Esophagus squamous epithelium (tissue), 5 donors: ENCODE measurements around the gene MUTYH. TPM values are rescaled to one million over a fixed set of nuclear protein-coding genes. Genes with fewer than 3 reads are reported as not detected.

Experiments
- DNase-seq: peaks from one replicate; lab custom pipeline; 2025; lab: John Stamatoyannopoulos, UW
- H3K27ac ChIP-seq, 4 donors: fragments of 200-600 bp; sonication (generic); one replicate each; pipeline ENCODE4 v1.5.1; 2016 to 2019; ENCODE audit warnings: mild to moderate bottlenecking in 1 of 4
- H3K27me3 ChIP-seq, 4 donors: fragments of 200-600 bp; sonication (generic); 1 replicate in 3 of 4; 2 replicates in 1 of 4; pipeline versions ENCODE4 v1.5.1 to v1.6.0; 2017 to 2021; ENCODE audit warnings: antibody characterized with exemption in 1 of 4
- H3K36me3 ChIP-seq, 3 donors: fragments of 200-600 bp; sonication (generic); one replicate each; pipeline ENCODE4 v1.5.1; 2016 to 2019
- H3K4me1 ChIP-seq, 3 donors: fragments of 200-600 bp; sonication (generic); one replicate each; pipeline ENCODE4 v1.5.1; 2017 to 2019
- H3K4me3 ChIP-seq, 4 donors: fragments of 200-600 bp; sonication (generic); 1 replicate in 3 of 4; 2 replicates in 1 of 4; pipeline ENCODE4 v1.5.1; 2016 to 2019; ENCODE audit warnings: mild to moderate bottlenecking in 2 of 4, moderate library complexity in 1 of 4
- H3K9me3 ChIP-seq, 3 donors: fragments of 200-600 bp; sonication (generic); one replicate each; pipeline ENCODE4 v1.5.1; 2016 to 2019
- CTCF ChIP-seq, 6 experiments: fragments of 450-650 bp in 4 of 6; fragments of 200-600 bp in 2 of 6; sonication (generic) in 2 of 6; IDR thresholded peaks; one replicate each; pipeline ENCODE4 v1.5.1; 2016 to 2019; ENCODE audit warnings: antibody characterized with exemption in 6 of 6, mild to moderate bottlenecking in 4 of 6, moderate library complexity in 4 of 6
- POLR2A ChIP-seq, 4 donors: fragments of 450-650 bp; IDR thresholded peaks; one replicate each; pipeline ENCODE4 v1.6.1; 2017; ENCODE audit warnings: antibody characterized with exemption in 4 of 4, mild to moderate bottlenecking in 4 of 4, moderate library complexity in 3 of 4
- WGBS, 2 donors: methylation state at CpG; one replicate each; pipeline ENCODE4 v1.1.5; 2018; 5-methylcytosine and 5-hydroxymethylcytosine counted together
- intact Hi-C: fragments of 100-400 bp; cut with DNase I; formaldehyde crosslinking; loops from one replicate; pipeline ENCODE4 v1.15.0; 2022
- total RNA-seq, 4 donors: library from RNA; depleted of rRNA; stranded (reverse); fragments of >200 nt; gene quantifications; one replicate each; pipeline ENCODE4 v1.1.0, GENCODE V29; 2016
- donor health status: DM: yes; HTN: yes; CAD: no.

The MUTYH gene
- total RNA-seq, 4 donors from 2014 or later = 8.4 to 23.5 (median 19.1) TPM

DNA sequence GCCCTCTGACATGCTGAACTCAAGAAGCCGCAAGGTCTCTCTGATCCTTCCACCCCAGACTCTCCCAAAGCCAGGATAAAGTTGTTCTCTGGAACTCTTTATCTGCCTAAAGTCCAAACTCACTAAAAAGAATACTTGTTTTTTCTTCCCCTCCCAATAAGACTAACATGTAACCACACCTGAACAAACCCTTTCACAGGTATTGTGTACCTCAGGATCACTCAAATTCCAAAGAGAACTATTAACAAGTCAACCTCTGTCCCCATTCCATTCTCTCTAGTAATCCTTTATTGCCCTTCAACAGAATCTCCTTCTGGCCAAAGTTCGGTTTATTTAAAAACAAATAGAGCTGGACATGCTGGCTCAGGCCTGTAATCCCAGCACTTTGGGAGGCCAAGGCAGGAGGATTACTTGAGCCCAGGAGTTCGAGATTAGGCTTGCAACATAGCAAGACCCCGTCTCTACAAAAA, 4.3 kb downstream of the MUTYH start:
- Histone ChIP-seq H3K27ac (peak overlapping the region in 2 of 4 donors; percentile 11 to 46), H3K27me3 (no peaks in the 10 kb centered on the region), H3K9me3 (no peaks in the 10 kb centered on the region), H3K4me1 (peaks cover 5 to 32% (median 9%) of the 10 kb centered on the region in 3 donors), H3K36me3 (peaks cover 3 to 38% (median 6%) of the 10 kb centered on the region in 3 donors), H3K4me3 (no peak overlapping the region)
- intact Hi-C loops = no loop called here
- TF ChIP-seq CTCF (IDR thresholded peaks at IDR 0.05) (no peak), POLR2A (IDR thresholded peaks at IDR 0.05) (no peak)
- 69 to 100% methylated on average over 2 to 4 of the region's 4 CpGs for WGBS, 2 donors
- no peak for DNase-seq

DNA sequence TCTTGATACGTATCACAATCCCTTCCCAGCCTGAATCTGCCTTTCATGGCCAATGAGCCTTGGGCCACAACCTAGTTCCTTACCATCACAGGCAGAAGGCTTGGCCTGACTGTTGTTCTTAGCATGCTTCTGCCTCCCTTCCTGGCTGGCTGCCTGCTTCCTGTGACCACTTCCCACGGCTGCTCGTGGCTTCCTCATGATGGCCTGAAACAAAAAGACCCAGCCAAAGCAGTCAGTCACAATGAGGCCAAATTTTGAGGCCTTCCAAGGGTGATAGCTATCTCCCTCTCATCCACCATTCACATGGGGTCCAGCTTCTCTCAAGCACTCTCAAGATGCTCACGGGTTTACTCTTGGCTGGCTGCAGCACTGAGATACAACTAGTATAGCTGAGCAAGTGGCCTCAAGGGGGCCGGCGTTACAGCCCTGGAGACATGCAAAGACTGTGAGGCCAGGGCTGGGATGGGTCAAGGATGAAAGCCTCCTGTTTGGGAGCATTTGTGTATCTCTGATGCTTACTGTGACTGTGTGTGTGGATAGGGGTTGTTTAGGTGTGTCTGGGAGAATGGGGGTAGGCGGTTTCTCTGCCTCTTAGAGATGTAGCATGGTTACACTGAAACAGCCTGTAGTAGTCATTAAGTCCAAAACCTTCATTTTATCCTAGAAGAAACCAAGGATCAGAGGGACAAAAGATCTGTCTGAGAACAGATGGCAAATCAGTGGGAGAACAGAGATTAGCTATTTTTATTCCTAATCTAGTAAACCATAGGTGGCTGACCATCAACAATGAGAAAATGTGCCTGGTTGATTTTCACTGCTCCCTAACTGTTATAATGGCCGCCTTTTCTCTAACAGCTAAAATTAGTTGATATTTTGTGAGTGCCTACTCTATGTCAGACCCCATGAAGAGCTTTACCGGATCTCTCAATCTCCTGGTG, 5.7 kb downstream of the MUTYH start:
- peaks cover 3 to 47% (median 6%) of the 10 kb centered on the region in 3 donors for H3K36me3 ChIP-seq
- peaks cover 2 to 29% (median 6%) of the 10 kb centered on the region in 3 donors for H3K4me1 ChIP-seq
- WGBS, 2 donors = 77 to 95% methylated on average over 4 to 8 of the region's 9 CpGs
- TF ChIP-seq CTCF (IDR thresholded peaks at IDR 0.05) (no peak), POLR2A (IDR thresholded peaks at IDR 0.05) (no peak)
- no peaks in the 10 kb centered on the region for H3K9me3 ChIP-seq
- DNase-seq = no peak
- H3K27ac ChIP-seq = peak overlapping the region in 3 of 4 donors; percentile 14 to 46 (median 28)
- H3K27me3 ChIP-seq = no peaks in the 10 kb centered on the region
- intact Hi-C loops = no loop called here
- H3K4me3 ChIP-seq = no peak overlapping the region

DNA sequence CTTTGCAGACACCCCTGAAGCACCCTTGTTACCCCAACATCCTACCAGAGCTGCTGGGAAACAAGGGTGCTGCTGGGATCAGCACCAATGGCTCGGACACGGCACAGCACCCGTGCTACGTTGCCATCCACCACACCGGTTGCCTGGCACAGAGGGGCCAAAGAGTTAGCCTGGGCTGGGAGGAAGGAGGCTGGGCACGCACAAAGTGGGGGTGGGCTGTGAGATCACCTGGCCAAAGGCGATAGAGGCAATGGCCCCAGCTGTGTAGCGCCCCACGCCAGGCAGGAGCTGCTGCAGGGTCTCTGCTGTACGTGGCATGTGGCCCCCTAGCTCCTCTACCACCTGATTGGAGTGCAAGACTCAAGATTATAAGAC, 7.9 kb downstream of the MUTYH start:
- intact Hi-C loops = no loop called here
- Histone ChIP-seq H3K27me3 (no peaks in the 10 kb centered on the region), H3K9me3 (no peaks in the 10 kb centered on the region), H3K4me3 (no peak overlapping the region), H3K4me1 (peaks cover 8 to 41% (median 13%) of the 10 kb centered on the region in 3 donors), H3K27ac (no peak overlapping the region), H3K36me3 (peaks cover 3 to 54% (median 6%) of the 10 kb centered on the region in 3 donors)
- no peak for DNase-seq
- 92% methylated on average over 5 of the region's 10 CpGs; no CpG with 5 or more reads in 1 of the 2 donors for WGBS, 2 donors
- TF ChIP-seq POLR2A (IDR thresholded peaks at IDR 0.05) (no peak), CTCF (IDR thresholded peaks at IDR 0.05) (no peak)

DNA sequence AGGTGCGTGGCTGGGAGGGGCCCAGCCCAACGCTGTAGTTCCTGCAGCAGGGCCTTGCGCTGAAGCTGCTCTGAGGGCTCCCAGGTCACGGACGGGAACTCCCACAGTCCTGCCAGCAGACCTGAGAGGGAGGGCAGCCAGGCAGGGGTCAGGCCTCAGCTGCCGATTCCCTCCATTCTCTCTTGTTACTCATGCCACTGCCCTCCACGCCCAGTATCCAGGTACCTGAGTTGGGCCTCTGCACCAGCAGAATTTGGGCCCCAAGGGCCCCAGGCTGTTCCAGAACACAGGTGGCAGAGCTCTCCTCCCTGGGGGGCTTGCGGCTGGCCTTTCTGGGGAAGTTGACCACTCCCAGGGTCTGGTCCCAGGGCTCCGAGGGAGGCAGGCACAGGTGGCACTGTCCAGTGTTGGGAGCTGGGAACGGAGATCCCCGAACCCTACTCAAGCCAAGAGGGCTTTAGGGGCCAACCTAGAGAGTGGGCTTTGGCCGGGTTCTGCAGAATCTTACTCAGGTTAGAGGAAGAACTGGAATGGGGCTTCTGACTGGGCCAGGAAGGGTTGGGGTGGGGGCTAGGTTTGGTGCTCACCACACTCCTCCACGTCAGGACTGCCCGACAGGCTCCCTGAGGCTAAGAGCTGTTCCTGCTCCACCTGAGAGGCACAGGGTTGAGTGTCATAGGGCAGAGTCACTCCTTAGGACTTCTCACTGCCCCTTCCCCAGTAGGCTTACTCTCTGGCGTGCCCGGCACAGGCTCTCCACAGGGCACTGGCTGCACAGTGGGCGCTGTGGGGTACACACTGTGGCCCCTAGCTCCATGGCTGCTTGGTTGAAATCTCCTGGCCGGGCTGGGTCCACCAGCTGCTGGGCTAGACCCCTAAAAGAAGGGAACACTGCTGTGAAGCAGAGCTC, 8.5 kb downstream of the MUTYH start:
- TF ChIP-seq CTCF (IDR thresholded peaks at IDR 0.05) (no peak), POLR2A (IDR thresholded peaks at IDR 0.05) (no peak)
- Histone ChIP-seq H3K27ac (no peak overlapping the region), H3K36me3 (peaks cover 3 to 54% (median 6%) of the 10 kb centered on the region in 3 donors), H3K27me3 (no peaks in the 10 kb centered on the region), H3K4me1 (peaks cover 12 to 47% (median 19%) of the 10 kb centered on the region in 3 donors), H3K4me3 (no peak overlapping the region), H3K9me3 (no peaks in the 10 kb centered on the region)
- 93 to 94% methylated on average over 3 to 7 of the region's 18 CpGs for WGBS, 2 donors
- intact Hi-C loops = no loop called here
- no peak for DNase-seq
